ENCODE results near the gene KIR3DL2.

GRCh38 chr19:54893406-54893805, 43.2 kb downstream of the KIR3DL2 start:
- no peak for TF ChIP-seq CTCF (conservative IDR thresholded peaks at IDR 0.05; ENCODE audit: low read depth in 2 of 2)
- TF ChIP-seq EZH2phosphoT487 (IDR thresholded peaks at IDR 0.05; ENCODE audit: unreplicated experiment): no peak
- 0 out of 2 replicates have a peak, but pooled peaks have one; percentile 20 for TF ChIP-seq POLR2AphosphoS5 (IDR thresholded peaks at IDR 0.05; ENCODE audit: low read depth)
- TF ChIP-seq REST (IDR thresholded peaks at IDR 0.05; ENCODE audit: unreplicated experiment): no peak
- TF ChIP-seq EZH2 (IDR thresholded peaks at IDR 0.05; ENCODE audit: low read depth, unreplicated experiment): no peak
- TF ChIP-seq ZNF114 (CRISPR knock-in tag; IDR thresholded peaks at IDR 0.05): no peak
- peak; percentile 93 for TF ChIP-seq NANOG (IDR thresholded peaks at IDR 0.05; ENCODE audit: borderline replicate concordance)
- TF ChIP-seq STAT1 (IDR thresholded peaks at IDR 0.05; ENCODE audit: unreplicated experiment): no peak
- TF ChIP-seq JUNB (IDR thresholded peaks at IDR 0.05; ENCODE audit: unreplicated experiment): no peak
- no peak for TF ChIP-seq ETS1 (IDR thresholded peaks at IDR 0.05)
